GM12875 (cell line): Measurements from ENCODE around the gene PCDH8.
"Not testable (repeated sequence)": the region's sequence is repeated elsewhere in the genome, so short reads cannot be mapped to it uniquely, and the experiment has no call there.

Experiments used
- H3K4me3 ChIP-seq: one replicate; pipeline ENCODE4 v1.5.1; 2011; ENCODE audit warnings: low read depth, low read length, control low read depth
- TF ChIP-seq, protein P1 (sequence below): IDR thresholded peaks from 2 replicates; pipeline ENCODE4 v1.5.1; 2011; ENCODE audit warnings: low read depth, mild to moderate bottlenecking, control low read depth, inconsistent platforms, low read length, moderate library complexity, borderline replicate concordance; ENCODE audit not compliant: insufficient read depth

PCDH8 gene

GRCh38 chr13:52835071-52835839 is 13.2 kb downstream of the PCDH8 start:
- TF ChIP-seq, protein P1, sequence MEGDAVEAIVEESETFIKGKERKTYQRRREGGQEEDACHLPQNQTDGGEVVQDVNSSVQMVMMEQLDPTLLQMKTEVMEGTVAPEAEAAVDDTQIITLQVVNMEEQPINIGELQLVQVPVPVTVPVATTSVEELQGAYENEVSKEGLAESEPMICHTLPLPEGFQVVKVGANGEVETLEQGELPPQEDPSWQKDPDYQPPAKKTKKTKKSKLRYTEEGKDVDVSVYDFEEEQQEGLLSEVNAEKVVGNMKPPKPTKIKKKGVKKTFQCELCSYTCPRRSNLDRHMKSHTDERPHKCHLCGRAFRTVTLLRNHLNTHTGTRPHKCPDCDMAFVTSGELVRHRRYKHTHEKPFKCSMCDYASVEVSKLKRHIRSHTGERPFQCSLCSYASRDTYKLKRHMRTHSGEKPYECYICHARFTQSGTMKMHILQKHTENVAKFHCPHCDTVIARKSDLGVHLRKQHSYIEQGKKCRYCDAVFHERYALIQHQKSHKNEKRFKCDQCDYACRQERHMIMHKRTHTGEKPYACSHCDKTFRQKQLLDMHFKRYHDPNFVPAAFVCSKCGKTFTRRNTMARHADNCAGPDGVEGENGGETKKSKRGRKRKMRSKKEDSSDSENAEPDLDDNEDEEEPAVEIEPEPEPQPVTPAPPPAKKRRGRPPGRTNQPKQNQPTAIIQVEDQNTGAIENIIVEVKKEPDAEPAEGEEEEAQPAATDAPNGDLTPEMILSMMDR, result no peak
- no peak overlapping the region for H3K4me3 ChIP-seq

DNA sequence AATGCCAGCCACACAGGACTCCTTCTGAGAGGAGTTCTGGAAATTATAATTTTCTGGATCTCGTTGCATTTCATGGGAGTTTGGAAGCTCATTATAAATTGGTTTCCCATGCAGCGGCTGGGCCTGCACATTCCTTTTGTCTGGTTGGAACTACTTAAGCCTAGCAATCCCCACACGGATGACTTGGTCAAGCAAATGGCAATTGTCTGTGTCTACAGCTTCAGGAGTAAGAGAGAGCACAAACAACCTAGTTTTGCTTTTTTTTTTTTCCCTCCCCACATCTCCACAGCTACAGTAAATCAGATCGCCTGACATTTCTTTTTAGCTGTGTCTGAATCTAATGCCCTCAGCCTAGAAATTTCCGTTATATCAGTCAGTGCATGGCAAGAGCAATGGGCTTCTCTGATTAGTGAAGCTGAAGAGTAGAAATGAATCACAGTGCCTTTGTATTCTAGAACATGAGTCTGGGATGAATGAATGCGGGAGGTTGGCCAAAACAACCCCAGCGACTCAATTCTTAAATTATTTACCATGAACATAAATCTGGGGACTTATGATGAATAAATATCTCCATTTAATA is 15.1 kb downstream of the PCDH8 start:
- TF ChIP-seq, protein P1, result no peak
- no peak overlapping the region for H3K4me3 ChIP-seq

DNA sequence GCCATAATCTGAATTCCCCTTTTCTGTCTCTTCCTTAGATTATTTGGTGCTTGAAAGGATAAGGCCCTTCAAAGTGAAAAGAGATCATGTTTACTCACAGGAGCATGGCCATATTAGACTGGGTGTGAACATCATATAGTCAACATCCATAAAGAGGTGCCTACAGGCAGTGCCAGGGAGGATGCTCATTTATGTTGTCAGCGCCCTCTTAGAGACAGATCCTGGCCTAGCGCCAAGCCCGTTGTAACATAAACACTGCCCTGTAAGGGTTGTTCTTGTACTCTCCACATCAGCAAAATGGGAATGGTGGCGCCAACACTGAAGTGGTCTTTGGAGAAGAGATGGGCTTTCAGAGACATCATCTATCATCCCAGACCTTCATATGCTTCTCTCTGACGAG is 16.1 kb downstream of the PCDH8 start:
- H3K4me3 ChIP-seq, result no peak overlapping the region
- TF ChIP-seq, protein P1, result no peak

- no peak overlapping the region for H3K4me3 ChIP-seq
- TF ChIP-seq, protein P1, result no peak
Measured at GRCh38 chr13:52830946-52831345, 17.5 kb downstream of the PCDH8 start.

- H3K4me3 ChIP-seq, result no peak overlapping the region
- TF ChIP-seq, protein P1, result no peak
Measured at GRCh38 chr13:52827839-52828238, 20.6 kb downstream of the PCDH8 start.

DNA sequence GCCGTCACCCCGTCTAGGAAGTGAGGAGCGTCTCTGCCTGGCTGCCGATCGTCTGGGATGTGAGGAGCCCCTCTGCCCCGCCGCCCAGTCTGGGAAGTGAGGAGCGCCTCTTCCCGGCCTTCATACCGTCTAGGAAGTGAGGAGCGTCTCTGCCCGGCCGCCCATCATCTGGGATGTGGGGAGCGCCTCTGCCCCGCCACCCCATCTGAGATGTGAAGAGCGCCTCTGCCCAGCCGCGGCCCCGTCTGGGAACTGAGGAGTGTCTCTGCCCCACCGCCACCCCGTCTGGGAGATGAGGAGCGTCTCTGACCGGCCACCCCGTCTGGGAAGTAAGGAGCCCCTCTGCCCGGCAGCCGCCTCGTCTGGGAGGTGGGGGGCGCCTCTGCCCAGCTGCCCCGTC is 30.6 kb downstream of the PCDH8 start:
- H3K4me3 ChIP-seq, result not testable (repeated sequence)

DNA sequence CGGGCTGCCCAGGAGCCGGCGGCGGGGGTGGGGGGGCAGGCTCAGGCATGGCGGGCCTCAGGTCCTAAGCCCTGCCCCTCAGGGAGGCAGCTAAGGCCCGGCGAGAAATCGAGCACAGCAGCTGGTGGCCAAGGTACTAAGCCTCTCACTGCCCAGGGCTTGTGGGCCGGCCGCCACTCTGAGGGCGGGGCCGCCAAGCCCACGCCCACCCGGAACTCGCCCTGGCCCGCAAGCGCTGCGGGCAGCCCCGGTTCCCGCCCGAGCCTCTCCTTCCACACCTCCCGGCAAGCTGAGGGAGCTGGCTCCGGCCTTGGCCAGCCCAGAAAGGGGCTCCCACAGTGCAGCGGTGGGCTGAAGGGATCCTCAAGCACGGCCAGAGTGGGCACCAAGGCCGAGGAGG is 33.1 kb downstream of the PCDH8 start:
- H3K4me3 ChIP-seq, result no peak overlapping the region
- TF ChIP-seq, protein P1, result no peak

- H3K4me3 ChIP-seq, result no peak overlapping the region
- TF ChIP-seq, protein P1, result no peak
Measured at GRCh38 chr13:52812941-52813340, 35.5 kb downstream of the PCDH8 start.
